DMS79 treated with DMSO at 0.1 percent for 48 hours (cell line): ENCODE results near the gene TRIM72.
A peak's percentile ranks its signal among the peaks of the same experiment; 100 is the strongest.
"Not testable (repeated sequence)": the region's sequence is repeated elsewhere in the genome, so short reads cannot be mapped to it uniquely, and the experiment has no call there.

Source experiments
- DNase-seq: peaks from one replicate; lab custom pipeline; 2025; lab: John Stamatoyannopoulos, UW

TRIM72 gene

GRCh38 chr16:31190818-31191444 is 23.0 kb upstream of the TRIM72 start:
- no peak for DNase-seq

- no peak for DNase-seq
Observed at GRCh38 chr16:31191697-31192428, 22.1 kb upstream of the TRIM72 start.

- no peak for DNase-seq
Observed at GRCh38 chr16:31192856-31193642, 20.9 kb upstream of the TRIM72 start.

GRCh38 chr16:31193874-31194273 is 20.0 kb upstream of the TRIM72 start:
- DNase-seq: no peak

- no peak for DNase-seq
Observed at GRCh38 chr16:31194898-31195297, 19.0 kb upstream of the TRIM72 start.

- DNase-seq: not testable (repeated sequence)
Observed at GRCh38 chr16:31195861-31196260, 18.1 kb upstream of the TRIM72 start.

GRCh38 chr16:31196324-31197088 is 17.4 kb upstream of the TRIM72 start:
- DNase-seq: no peak

- DNase-seq: no peak
Observed at GRCh38 chr16:31198207-31198882, 15.6 kb upstream of the TRIM72 start.

- no peak for DNase-seq
Observed at GRCh38 chr16:31199430-31200041, 14.4 kb upstream of the TRIM72 start.

GRCh38 chr16:31200111-31200510 is 13.8 kb upstream of the TRIM72 start:
- not testable (repeated sequence) for DNase-seq

GRCh38 chr16:31200821-31201568 is 12.9 kb upstream of the TRIM72 start:
- no peak for DNase-seq

- peak; percentile 23 for DNase-seq
Observed at GRCh38 chr16:31201582-31202413, 12.1 kb upstream of the TRIM72 start.

GRCh38 chr16:31202414-31203375 is 11.2 kb upstream of the TRIM72 start, which contains the start of gene PYCARD:
Gene PYCARD, minus strand, starts transcription at chr16:31202760. Its CDS starts 70 bp downstream, at chr16:31202690.
- DNase-seq: no peak

- no peak for DNase-seq
Observed at GRCh38 chr16:31204871-31205666, 8.8 kb upstream of the TRIM72 start.

- DNase-seq: no peak
Observed at GRCh38 chr16:31206776-31207175, 7.1 kb upstream of the TRIM72 start.

GRCh38 chr16:31213342-31213741 is 577 bp upstream of the TRIM72 start:
- DNase-seq: no peak

- no peak for DNase-seq
Observed at GRCh38 chr16:31214708-31215286, 878 bp downstream of the TRIM72 start.
